Endodermal cell (in vitro differentiated cells): ENCODE data around the gene BIRC6. TPM values are rescaled to one million over a fixed set of nuclear protein-coding genes. Genes with fewer than 3 reads are reported as not detected.

ENCODE experiments used
- DNase-seq: peaks from one replicate; pipeline ENCODE4 v3.0.0-alpha.2; 2017
- H3K27ac ChIP-seq: 2 replicates; pipeline ENCODE4 v1.5.1; 2013; ENCODE audit warnings: mild to moderate bottlenecking, low read depth, low read length, moderate library complexity
- H3K27me3 ChIP-seq: 2 replicates; pipeline ENCODE4 v1.6.1; 2013; ENCODE audit warnings: mild to moderate bottlenecking, low read length, moderate library complexity; ENCODE audit not compliant: insufficient read depth, control insufficient read depth, poor library complexity, severe bottlenecking
- H3K36me3 ChIP-seq: 2 replicates; pipeline ENCODE4 v1.7.0; 2013; ENCODE audit warnings: mild to moderate bottlenecking, low read length, moderate library complexity; ENCODE audit not compliant: control insufficient read depth, insufficient read depth
- H3K4me1 ChIP-seq: one replicate; pipeline ENCODE4 v1.7.0; 2013; ENCODE audit warnings: low read length; ENCODE audit not compliant: control insufficient read depth, insufficient read depth
- H3K4me3 ChIP-seq: 2 replicates; pipeline ENCODE4 v1.5.1; 2013; ENCODE audit warnings: mild to moderate bottlenecking, low read length, moderate library complexity
- H3K9ac ChIP-seq: 2 replicates; pipeline ENCODE4 v1.6.1; 2013; ENCODE audit warnings: mild to moderate bottlenecking, low read length, moderate library complexity; ENCODE audit not compliant: poor library complexity, severe bottlenecking; ENCODE audit errors: extremely low read depth
- H3K9me3 ChIP-seq: 2 replicates; pipeline ENCODE4 v1.6.1; 2013; ENCODE audit warnings: mild to moderate bottlenecking, low read length, moderate library complexity; ENCODE audit not compliant: control insufficient read depth
- H3K27ac Mint-ChIP-seq: 2 replicates; pipeline ENCODE4 v1.8.0; 2020; ENCODE audit warnings: mixed read lengths
- H3K27me3 Mint-ChIP-seq: 2 replicates; pipeline ENCODE4 v1.8.0; 2021; ENCODE audit warnings: mild to moderate bottlenecking, mixed read lengths; ENCODE audit not compliant: insufficient read depth
- H3K36me3 Mint-ChIP-seq: 2 replicates; pipeline ENCODE4 v1.8.0; 2020; ENCODE audit warnings: low read depth, mixed read lengths
- H3K4me1 Mint-ChIP-seq: 2 replicates; pipeline ENCODE4 v1.8.0; 2020; ENCODE audit warnings: mixed read lengths
- H3K4me3 Mint-ChIP-seq: 2 replicates; pipeline ENCODE4 v1.8.0; 2020; ENCODE audit warnings: mild to moderate bottlenecking, moderate library complexity, mixed read lengths
- H3K9me3 Mint-ChIP-seq: 2 replicates; pipeline ENCODE4 v1.8.0; 2020; ENCODE audit warnings: mild to moderate bottlenecking, mixed read lengths
- CTCF ChIP-seq: fragments of 200-600 bp; sonication (generic); conservative IDR thresholded peaks from 2 replicates; pipeline ENCODE4 v1.5.0; 2021; ENCODE audit warnings: antibody characterized with exemption, mild to moderate bottlenecking
- WGBS, 2 experiments: methylation state at CpG; one replicate each; pipeline versions ENCODE4 v1.1.5 to v1.1.7; 2013; ENCODE audit warnings: missing lambda C conversion rate in 2 of 2, mixed read lengths in 1 of 2; ENCODE audit not compliant: insufficient coverage in 1 of 2, insufficient read length in 1 of 2; 5-methylcytosine and 5-hydroxymethylcytosine counted together
- total RNA-seq, 2 donors: library from RNA; stranded (reverse); fragmentation: NEBNext Ultra II Directional in 1 of 2; extraction: Animal tissue kit (Norgen Biotek cat#: 25700) in 1 of 2; gene quantifications; 2 replicates in 1 of 2; 3 replicates in 1 of 2; pipeline ENCODE4 v1.2.1, GENCODE V29; 2021

The BIRC6 gene
- total RNA-seq, 2 donors from 2014 or later: 84.6 to 111 TPM

GRCh38 chr2:32427672-32428610, 71.1 kb downstream of the BIRC6 start:
- Histone ChIP-seq H3K27me3 (no peaks in the 10 kb centered on the region), H3K4me1 (no peaks in the 10 kb centered on the region), H3K27ac (no peak overlapping the region), H3K36me3 (peaks cover 33% of the 10 kb centered on the region), H3K9me3 (no peaks in the 10 kb centered on the region), H3K9ac (no peak overlapping the region), H3K4me3 (no peak overlapping the region)
- H3K4me1 Mint-ChIP-seq: peaks cover 20% of the 10 kb centered on the region
- no peak overlapping the region for H3K4me3 Mint-ChIP-seq
- no peak for DNase-seq
- H3K36me3 Mint-ChIP-seq: peaks cover 18% of the 10 kb centered on the region
- H3K9me3 Mint-ChIP-seq: no peaks in the 10 kb centered on the region
- 88 to 94% methylated on average over 3 to 6 of the region's 6 CpGs for WGBS, 2 experiments
- no peak for TF ChIP-seq CTCF
- peak overlapping the region; percentile 46 for H3K27ac Mint-ChIP-seq
- no peaks in the 10 kb centered on the region for H3K27me3 Mint-ChIP-seq

GRCh38 chr2:32430804-32431203, 74.0 kb downstream of the BIRC6 start:
- H3K4me3 ChIP-seq: no peak overlapping the region
- H3K27me3 Mint-ChIP-seq: no peaks in the 10 kb centered on the region
- 92 to 94% methylated on average over 4 of the region's 5 CpGs for WGBS, 2 experiments

GRCh38 chr2:32436150-32436549, 79.3 kb downstream of the BIRC6 start:
- Mint-ChIP-seq H3K27me3 (no peaks in the 10 kb centered on the region), H3K4me1 (no peaks in the 10 kb centered on the region), H3K4me3 (no peak overlapping the region), H3K9me3 (no peaks in the 10 kb centered on the region), H3K36me3 (peaks cover 65% of the 10 kb centered on the region), H3K27ac (no peak overlapping the region)
- Histone ChIP-seq H3K9me3 (no peaks in the 10 kb centered on the region), H3K4me1 (no peaks in the 10 kb centered on the region), H3K9ac (no peak overlapping the region), H3K36me3 (peaks cover 86% of the 10 kb centered on the region), H3K27ac (no peak overlapping the region), H3K27me3 (no peaks in the 10 kb centered on the region), H3K4me3 (no peak overlapping the region)
- no peak for TF ChIP-seq CTCF
- WGBS, 2 experiments: 93% methylated on average over 4 to 5 of the region's 6 CpGs
- DNase-seq: no peak

More at GRCh38 chr2:32430804-32431203, 74.0 kb downstream of the BIRC6 start:
- H3K4me1 ChIP-seq: no peaks in the 10 kb centered on the region
- H3K9ac ChIP-seq: no peak overlapping the region
- H3K36me3 Mint-ChIP-seq: peaks cover 36% of the 10 kb centered on the region
- TF ChIP-seq CTCF: no peak
- H3K36me3 ChIP-seq: peaks cover 60% of the 10 kb centered on the region
- peaks cover 12% of the 10 kb centered on the region for H3K4me1 Mint-ChIP-seq
- no peak overlapping the region for H3K4me3 Mint-ChIP-seq
- H3K27me3 ChIP-seq: no peaks in the 10 kb centered on the region
- DNase-seq: no peak
- no peaks in the 10 kb centered on the region for H3K9me3 Mint-ChIP-seq
- H3K27ac Mint-ChIP-seq: no peak overlapping the region
- no peak overlapping the region for H3K27ac ChIP-seq
- no peaks in the 10 kb centered on the region for H3K9me3 ChIP-seq
